GM19240 (cell line): ENCODE data around the gene PPP6R3.

Experiments used
- DNase-seq: peaks from one replicate; pipeline ENCODE4 v3.0.0; 2011; ENCODE audit warnings: low spot score; ENCODE audit not compliant: insufficient read length

Gene PPP6R3

GRCh38 chr11:68495220-68495729 is 34.7 kb downstream of the PPP6R3 start:
- no peak for DNase-seq

GRCh38 chr11:68495872-68496271 is 35.3 kb downstream of the PPP6R3 start:
- no peak for DNase-seq

GRCh38 chr11:68497761-68498160 is 37.2 kb downstream of the PPP6R3 start:
- DNase-seq, result no peak

- DNase-seq, result no peak
Observed at GRCh38 chr11:68498321-68498720, 37.8 kb downstream of the PPP6R3 start.

- no peak for DNase-seq
Observed at GRCh38 chr11:68498903-68499883, 38.6 kb downstream of the PPP6R3 start.

- DNase-seq, result no peak
Observed at GRCh38 chr11:68500206-68500605, 39.7 kb downstream of the PPP6R3 start.

- no peak for DNase-seq
Observed at GRCh38 chr11:68501813-68502212, 41.3 kb downstream of the PPP6R3 start.

GRCh38 chr11:68503251-68503687 is 42.7 kb downstream of the PPP6R3 start:
- no peak for DNase-seq

GRCh38 chr11:68503792-68504191 is 43.2 kb downstream of the PPP6R3 start:
- no peak for DNase-seq

GRCh38 chr11:68504432-68505066 is 44.0 kb downstream of the PPP6R3 start:
- DNase-seq, result no peak

- no peak for DNase-seq
Observed at GRCh38 chr11:68505596-68505995, 45.0 kb downstream of the PPP6R3 start.

- DNase-seq, result no peak
Observed at GRCh38 chr11:68506908-68507307, 46.4 kb downstream of the PPP6R3 start.

- DNase-seq, result no peak
Observed at GRCh38 chr11:68508425-68508824, 47.9 kb downstream of the PPP6R3 start.

- no peak for DNase-seq
Observed at GRCh38 chr11:68509066-68509465, 48.5 kb downstream of the PPP6R3 start.

GRCh38 chr11:68513930-68514487 is 53.5 kb downstream of the PPP6R3 start:
- no peak for DNase-seq

GRCh38 chr11:68517121-68517741 is 56.7 kb downstream of the PPP6R3 start:
- no peak for DNase-seq

GRCh38 chr11:68518191-68518590 is 57.6 kb downstream of the PPP6R3 start:
- DNase-seq, result no peak

- DNase-seq, result no peak
Observed at GRCh38 chr11:68521969-68522652, 61.6 kb downstream of the PPP6R3 start.

- no peak for DNase-seq
Observed at GRCh38 chr11:68523033-68523432, 62.5 kb downstream of the PPP6R3 start.

- DNase-seq, result no peak
Observed at GRCh38 chr11:68523743-68524142, 63.2 kb downstream of the PPP6R3 start.

- no peak for DNase-seq
Observed at GRCh38 chr11:68524213-68524612, 63.7 kb downstream of the PPP6R3 start.
